DOHH2 (cell line): ENCODE measurements around the gene RAI1.

Experiments used
- H3F3A ChIP-seq: fragments of 200-600 bp; sonication (generic), shearing (Covaris generic); 2 replicates; pipeline ENCODE4 v1.6.0; 2016; ENCODE audit warnings: antibody characterized with exemption, mild to moderate bottlenecking; ENCODE audit not compliant: control insufficient read depth, insufficient read depth
- H3K27ac ChIP-seq: fragments of 200-600 bp; sonication (generic); 2 replicates; pipeline ENCODE4 v1.5.1; 2014; ENCODE audit warnings: low read depth, mild to moderate bottlenecking, low read length, moderate library complexity
- H3K27me3 ChIP-seq: fragments of 200-600 bp; sonication (generic); 2 replicates; pipeline ENCODE4 v1.6.1; 2014; ENCODE audit warnings: mild to moderate bottlenecking, low read length, mixed read lengths; ENCODE audit not compliant: control insufficient read depth
- H3K36me3 ChIP-seq: fragments of 200-600 bp; sonication (generic); 2 replicates; pipeline ENCODE4 v1.6.1; 2014; ENCODE audit warnings: mild to moderate bottlenecking, low read length, moderate library complexity, mixed read lengths; ENCODE audit not compliant: control insufficient read depth
- H3K4me1 ChIP-seq: fragments of 200-600 bp; sonication (generic); 2 replicates; pipeline ENCODE4 v1.6.1; 2014; ENCODE audit warnings: mild to moderate bottlenecking, low read length, mixed read lengths; ENCODE audit not compliant: control insufficient read depth
- H3K4me2 ChIP-seq: fragments of 200-600 bp; sonication (generic); 2 replicates; pipeline ENCODE4 v1.6.0; 2014; ENCODE audit warnings: mild to moderate bottlenecking, low read length, moderate library complexity
- H3K4me3 ChIP-seq: fragments of 200-600 bp; sonication (generic); 2 replicates; pipeline ENCODE4 v1.5.1; 2014; ENCODE audit warnings: mild to moderate bottlenecking, low read length, mixed read lengths
- H3K79me2 ChIP-seq: fragments of 200-600 bp; sonication (generic); 2 replicates; pipeline ENCODE4 v1.6.1; 2014; ENCODE audit warnings: mild to moderate bottlenecking, low read length, mixed read lengths; ENCODE audit not compliant: control insufficient read depth
- H3K9me2 ChIP-seq: fragments of 200-600 bp; sonication (generic); replicated peaks from 2 replicates; pipeline ENCODE4 v1.6.1; 2014; ENCODE audit warnings: mild to moderate bottlenecking, low read length, mixed read lengths; ENCODE audit not compliant: control insufficient read depth
- H3K9me3 ChIP-seq: fragments of 200-600 bp; sonication (generic); 2 replicates; pipeline ENCODE4 v1.6.1; 2014; ENCODE audit warnings: antibody characterized with exemption, low read length, mixed read lengths; ENCODE audit not compliant: control insufficient read depth, insufficient read depth
- H4K20me1 ChIP-seq: fragments of 200-600 bp; sonication (generic); 2 replicates; pipeline ENCODE4 v1.6.0; 2014; ENCODE audit warnings: low read depth, mild to moderate bottlenecking, antibody characterized with exemption, low read length, moderate library complexity; ENCODE audit not compliant: control insufficient read depth, insufficient read depth
- EZH2phosphoT487 ChIP-seq: fragments of 200-600 bp; sonication (generic); IDR thresholded peaks from 2 replicates; pipeline ENCODE4 v1.6.1; 2017; ENCODE audit warnings: borderline replicate concordance, mild to moderate bottlenecking, antibody characterized with exemption, low read length, moderate library complexity, mixed read lengths
- TF ChIP-seq, protein P1 (sequence below): fragments of 200-600 bp; sonication (generic); IDR thresholded peaks from one replicate; pipeline ENCODE4 v1.5.1; 2014; ENCODE audit warnings: antibody characterized with exemption, mild to moderate bottlenecking, low read depth, low read length; ENCODE audit not compliant: poor library complexity, severe bottlenecking

The RAI1 gene

DNA sequence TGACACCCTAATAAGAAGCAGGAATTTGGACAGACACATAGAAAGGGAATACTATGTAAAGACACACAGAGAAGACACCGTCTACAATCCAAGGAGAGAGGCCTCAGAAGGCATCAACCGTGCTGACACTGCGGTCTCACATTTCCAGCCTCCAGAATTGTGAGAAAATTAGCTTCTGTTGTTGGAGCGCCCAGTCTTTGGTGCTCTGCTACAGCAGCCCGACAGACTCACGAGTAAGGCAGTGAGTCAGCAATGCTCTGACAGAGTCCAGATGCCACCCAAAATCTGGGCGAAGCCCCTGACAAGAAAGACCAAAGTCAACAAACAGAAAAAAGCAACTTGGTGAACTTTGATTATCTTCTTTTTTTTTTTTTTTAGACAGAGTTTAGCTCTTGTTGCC is 32.5 kb upstream of the RAI1 start:
- Histone ChIP-seq H3K4me1 (no peaks in the 10 kb centered on the region), H3K4me3 (no peak overlapping the region), H3K79me2 (no peaks in the 10 kb centered on the region), H3K36me3 (no peaks in the 10 kb centered on the region), H3K9me2 (no peaks in the 10 kb centered on the region), H3F3A (no peaks in the 10 kb centered on the region), H4K20me1 (no peaks in the 10 kb centered on the region), H3K27me3 (0 out of 2 replicates have a peak, but pooled peaks cover 7% of the 10 kb centered on the region), H3K27ac (no peak overlapping the region), H3K4me2 (no peak overlapping the region), H3K9me3 (no peaks in the 10 kb centered on the region; the same call in 1 of the 2 replicates)
- TF ChIP-seq, protein P1, sequence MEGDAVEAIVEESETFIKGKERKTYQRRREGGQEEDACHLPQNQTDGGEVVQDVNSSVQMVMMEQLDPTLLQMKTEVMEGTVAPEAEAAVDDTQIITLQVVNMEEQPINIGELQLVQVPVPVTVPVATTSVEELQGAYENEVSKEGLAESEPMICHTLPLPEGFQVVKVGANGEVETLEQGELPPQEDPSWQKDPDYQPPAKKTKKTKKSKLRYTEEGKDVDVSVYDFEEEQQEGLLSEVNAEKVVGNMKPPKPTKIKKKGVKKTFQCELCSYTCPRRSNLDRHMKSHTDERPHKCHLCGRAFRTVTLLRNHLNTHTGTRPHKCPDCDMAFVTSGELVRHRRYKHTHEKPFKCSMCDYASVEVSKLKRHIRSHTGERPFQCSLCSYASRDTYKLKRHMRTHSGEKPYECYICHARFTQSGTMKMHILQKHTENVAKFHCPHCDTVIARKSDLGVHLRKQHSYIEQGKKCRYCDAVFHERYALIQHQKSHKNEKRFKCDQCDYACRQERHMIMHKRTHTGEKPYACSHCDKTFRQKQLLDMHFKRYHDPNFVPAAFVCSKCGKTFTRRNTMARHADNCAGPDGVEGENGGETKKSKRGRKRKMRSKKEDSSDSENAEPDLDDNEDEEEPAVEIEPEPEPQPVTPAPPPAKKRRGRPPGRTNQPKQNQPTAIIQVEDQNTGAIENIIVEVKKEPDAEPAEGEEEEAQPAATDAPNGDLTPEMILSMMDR, result no peak
- no peak for TF ChIP-seq EZH2phosphoT487

DNA sequence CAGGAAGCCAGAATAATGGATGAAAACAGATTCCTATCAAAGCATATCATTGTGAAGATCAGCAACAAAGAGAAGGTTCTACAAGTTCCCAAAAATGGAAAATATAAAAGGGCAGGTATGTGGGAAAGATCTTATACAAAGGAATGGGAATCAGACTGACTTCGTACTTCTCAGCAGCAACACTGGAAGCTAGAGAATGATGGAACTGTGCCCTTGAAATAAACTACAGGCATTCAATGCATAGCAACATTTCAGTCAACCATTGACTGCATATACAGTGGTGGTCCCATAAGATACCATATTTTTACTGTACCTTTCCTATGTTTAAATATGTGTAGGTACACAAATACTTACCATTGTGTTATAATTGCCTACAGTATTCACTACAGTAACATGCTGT is 30.3 kb upstream of the RAI1 start:
- H4K20me1 ChIP-seq, result no peaks in the 10 kb centered on the region
- H3K4me2 ChIP-seq, result no peak overlapping the region
- no peaks in the 10 kb centered on the region for H3K79me2 ChIP-seq
- H3K36me3 ChIP-seq, result no peaks in the 10 kb centered on the region
- 0 out of 2 replicates have a peak, but pooled peaks cover 7% of the 10 kb centered on the region for H3K27me3 ChIP-seq
- H3K4me3 ChIP-seq, result no peak overlapping the region
- peaks cover 2% of the 10 kb centered on the region for H3K4me1 ChIP-seq
- no peaks in the 10 kb centered on the region for H3K9me2 ChIP-seq
- no peaks in the 10 kb centered on the region for H3K9me3 ChIP-seq
- no peaks in the 10 kb centered on the region for H3F3A ChIP-seq
- TF ChIP-seq, protein P1, result no peak
- TF ChIP-seq EZH2phosphoT487, result no peak
- no peak overlapping the region for H3K27ac ChIP-seq

DNA sequence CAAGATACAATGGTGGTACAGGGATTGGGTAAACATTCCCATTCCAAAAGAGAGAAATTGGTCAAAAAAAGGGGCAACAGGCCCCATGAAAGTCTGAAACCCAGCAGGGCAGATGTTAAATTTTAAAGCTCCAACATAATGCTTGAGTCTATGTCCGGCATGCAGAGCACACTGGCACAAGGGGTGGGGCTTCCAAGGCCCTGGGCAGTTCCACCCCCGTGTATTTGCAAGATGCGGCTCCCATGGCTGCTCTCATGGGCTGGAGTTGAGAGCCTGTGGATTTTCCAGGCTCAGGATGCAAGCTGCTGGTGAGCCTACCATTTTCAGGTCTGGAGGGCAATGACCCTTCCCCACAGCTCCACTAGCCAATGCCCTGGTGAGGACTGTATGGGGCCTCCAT is 27.9 kb upstream of the RAI1 start:
- H3K27me3 ChIP-seq, result 0 out of 2 replicates have a peak, but pooled peaks cover 4% of the 10 kb centered on the region
- TF ChIP-seq EZH2phosphoT487, result no peak
- TF ChIP-seq, protein P1, result no peak
- H4K20me1 ChIP-seq, result no peaks in the 10 kb centered on the region
- H3K36me3 ChIP-seq, result no peaks in the 10 kb centered on the region
- no peaks in the 10 kb centered on the region for H3K9me3 ChIP-seq
- no peaks in the 10 kb centered on the region for H3K9me2 ChIP-seq
- no peak overlapping the region for H3K4me2 ChIP-seq
- H3K79me2 ChIP-seq, result no peaks in the 10 kb centered on the region
- no peak overlapping the region for H3K27ac ChIP-seq
- peaks cover 7% of the 10 kb centered on the region for H3K4me1 ChIP-seq
- H3K4me3 ChIP-seq, result no peak overlapping the region
- no peaks in the 10 kb centered on the region for H3F3A ChIP-seq

GRCh38 chr17:17659340-17659739 is 21.9 kb upstream of the RAI1 start:
- H3K4me3 ChIP-seq, result no peak overlapping the region
- H3K27me3 ChIP-seq, result no peaks in the 10 kb centered on the region
- TF ChIP-seq, protein P1, result no peak
- TF ChIP-seq EZH2phosphoT487, result no peak
- no peaks in the 10 kb centered on the region for H4K20me1 ChIP-seq
- no peaks in the 10 kb centered on the region; the same call in 1 of the 2 replicates for H3F3A ChIP-seq
- H3K27ac ChIP-seq, result no peak overlapping the region
- no peaks in the 10 kb centered on the region for H3K79me2 ChIP-seq
- no peaks in the 10 kb centered on the region for H3K36me3 ChIP-seq
- H3K9me3 ChIP-seq, result no peaks in the 10 kb centered on the region
- H3K9me2 ChIP-seq, result no peaks in the 10 kb centered on the region
- H3K4me1 ChIP-seq, result peaks cover 37% of the 10 kb centered on the region
- H3K4me2 ChIP-seq, result no peak overlapping the region
